Chondrocyte (in vitro differentiated cells): ENCODE data around the gene ARHGAP42. TPM values are rescaled to one million over a fixed set of nuclear protein-coding genes. Genes with fewer than 3 reads are reported as not detected.

Source experiments
- DNase-seq: peaks from one replicate; pipeline ENCODE4 v3.0.0; 2021; ENCODE audit warnings: mixed read lengths, low spot score
- H3K27ac Mint-ChIP-seq: one replicate; pipeline ENCODE4 v1.8.0; 2021; ENCODE audit warnings: mild to moderate bottlenecking, moderate library complexity, mixed read lengths; ENCODE audit not compliant: unreplicated experiment
- H3K27me3 Mint-ChIP-seq: 2 replicates; pipeline ENCODE4 v1.8.0; 2021; ENCODE audit warnings: low read depth, mixed read lengths
- H3K36me3 Mint-ChIP-seq: 2 replicates; pipeline ENCODE4 v1.8.0; 2021; ENCODE audit warnings: low read depth, mixed read lengths
- H3K4me1 Mint-ChIP-seq: 2 replicates; pipeline ENCODE4 v1.8.0; 2021; ENCODE audit warnings: low read depth, mild to moderate bottlenecking, mixed read lengths
- H3K4me3 Mint-ChIP-seq: one replicate; pipeline ENCODE4 v1.8.0; 2021; ENCODE audit warnings: mild to moderate bottlenecking, moderate library complexity, mixed read lengths; ENCODE audit not compliant: unreplicated experiment
- H3K9me3 Mint-ChIP-seq: 2 replicates; pipeline ENCODE4 v1.8.0; 2021; ENCODE audit warnings: low read depth, mixed read lengths
- total RNA-seq: library from RNA; stranded (reverse); gene quantifications from 3 replicates; pipeline ENCODE4 v1.2.1, GENCODE V29; 2021
- TF ChIP-seq, protein P1 (sequence below): fragments of 200-600 bp; sonication (generic); IDR thresholded peaks from 2 replicates; pipeline ENCODE4 v1.5.0; 2021; ENCODE audit warnings: antibody characterized with exemption, mild to moderate bottlenecking, moderate library complexity

The ARHGAP42 gene
- total RNA-seq, 1 donor from 2014 or later = 16.1 TPM

DNA sequence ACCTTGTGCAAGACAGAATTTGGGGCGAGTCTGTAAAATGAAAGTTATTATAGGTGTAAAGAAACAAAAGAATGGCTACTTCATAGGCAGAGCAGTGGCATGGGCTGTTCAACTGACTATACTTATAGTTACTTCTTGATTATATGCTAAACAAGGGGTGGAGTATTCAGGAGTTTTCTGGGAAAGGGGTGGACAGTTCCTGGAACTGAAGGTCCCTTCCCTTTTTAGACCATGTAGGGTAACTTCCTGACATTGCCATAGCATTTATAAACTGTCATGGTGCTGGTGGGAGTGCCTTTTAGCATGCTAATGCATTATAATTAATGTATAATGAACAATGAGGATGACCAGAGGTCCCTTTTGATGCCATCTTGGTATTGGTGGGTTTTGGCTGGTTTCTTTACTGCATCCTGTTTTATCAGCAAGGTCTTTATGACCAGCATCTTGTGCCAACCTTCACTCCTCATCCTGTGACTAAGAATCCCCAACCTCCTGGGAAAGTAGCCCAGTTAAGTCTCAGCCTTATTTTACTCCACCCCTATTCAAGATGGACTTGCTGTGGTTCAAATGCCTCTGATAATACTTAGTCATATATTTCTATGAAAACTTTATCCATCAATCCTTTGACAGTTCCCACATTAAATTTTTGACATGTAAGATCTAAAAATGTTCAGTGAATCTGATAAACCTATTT, 118.6 kb downstream of the ARHGAP42 start:
- peaks cover 17% of the 10 kb centered on the region for H3K4me1 Mint-ChIP-seq
- H3K4me3 Mint-ChIP-seq = no peak overlapping the region
- TF ChIP-seq, protein P1, sequence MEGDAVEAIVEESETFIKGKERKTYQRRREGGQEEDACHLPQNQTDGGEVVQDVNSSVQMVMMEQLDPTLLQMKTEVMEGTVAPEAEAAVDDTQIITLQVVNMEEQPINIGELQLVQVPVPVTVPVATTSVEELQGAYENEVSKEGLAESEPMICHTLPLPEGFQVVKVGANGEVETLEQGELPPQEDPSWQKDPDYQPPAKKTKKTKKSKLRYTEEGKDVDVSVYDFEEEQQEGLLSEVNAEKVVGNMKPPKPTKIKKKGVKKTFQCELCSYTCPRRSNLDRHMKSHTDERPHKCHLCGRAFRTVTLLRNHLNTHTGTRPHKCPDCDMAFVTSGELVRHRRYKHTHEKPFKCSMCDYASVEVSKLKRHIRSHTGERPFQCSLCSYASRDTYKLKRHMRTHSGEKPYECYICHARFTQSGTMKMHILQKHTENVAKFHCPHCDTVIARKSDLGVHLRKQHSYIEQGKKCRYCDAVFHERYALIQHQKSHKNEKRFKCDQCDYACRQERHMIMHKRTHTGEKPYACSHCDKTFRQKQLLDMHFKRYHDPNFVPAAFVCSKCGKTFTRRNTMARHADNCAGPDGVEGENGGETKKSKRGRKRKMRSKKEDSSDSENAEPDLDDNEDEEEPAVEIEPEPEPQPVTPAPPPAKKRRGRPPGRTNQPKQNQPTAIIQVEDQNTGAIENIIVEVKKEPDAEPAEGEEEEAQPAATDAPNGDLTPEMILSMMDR = no peak
- H3K27me3 Mint-ChIP-seq = no peaks in the 10 kb centered on the region
- no peaks in the 10 kb centered on the region for H3K9me3 Mint-ChIP-seq
- H3K27ac Mint-ChIP-seq = no peak overlapping the region
- DNase-seq = no peak
- no peaks in the 10 kb centered on the region for H3K36me3 Mint-ChIP-seq

DNA sequence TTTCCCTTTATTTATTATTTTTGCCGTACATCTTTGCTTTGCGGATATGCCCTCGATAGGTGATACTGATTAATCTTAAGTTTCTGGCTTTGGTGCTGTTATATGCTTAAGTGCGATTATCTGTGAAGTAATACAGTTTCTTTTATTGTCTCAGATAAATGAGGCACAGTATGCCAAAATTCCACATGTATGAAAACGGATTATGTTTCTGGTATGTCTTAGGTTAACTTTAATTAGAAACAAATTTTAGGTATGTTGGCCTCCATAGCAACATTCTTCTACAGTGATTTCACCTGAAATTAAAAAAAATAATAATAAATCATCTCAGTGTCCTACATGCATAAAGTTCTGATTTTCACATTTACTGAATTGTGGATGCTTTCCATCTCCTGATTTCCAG, 119.2 kb downstream of the ARHGAP42 start:
- peaks cover 17% of the 10 kb centered on the region for H3K4me1 Mint-ChIP-seq
- H3K4me3 Mint-ChIP-seq = no peak overlapping the region
- no peak for DNase-seq
- H3K27ac Mint-ChIP-seq = no peak overlapping the region
- no peaks in the 10 kb centered on the region for H3K27me3 Mint-ChIP-seq
- no peaks in the 10 kb centered on the region for H3K9me3 Mint-ChIP-seq
- H3K36me3 Mint-ChIP-seq = no peaks in the 10 kb centered on the region
- TF ChIP-seq, protein P1 = no peak

DNA sequence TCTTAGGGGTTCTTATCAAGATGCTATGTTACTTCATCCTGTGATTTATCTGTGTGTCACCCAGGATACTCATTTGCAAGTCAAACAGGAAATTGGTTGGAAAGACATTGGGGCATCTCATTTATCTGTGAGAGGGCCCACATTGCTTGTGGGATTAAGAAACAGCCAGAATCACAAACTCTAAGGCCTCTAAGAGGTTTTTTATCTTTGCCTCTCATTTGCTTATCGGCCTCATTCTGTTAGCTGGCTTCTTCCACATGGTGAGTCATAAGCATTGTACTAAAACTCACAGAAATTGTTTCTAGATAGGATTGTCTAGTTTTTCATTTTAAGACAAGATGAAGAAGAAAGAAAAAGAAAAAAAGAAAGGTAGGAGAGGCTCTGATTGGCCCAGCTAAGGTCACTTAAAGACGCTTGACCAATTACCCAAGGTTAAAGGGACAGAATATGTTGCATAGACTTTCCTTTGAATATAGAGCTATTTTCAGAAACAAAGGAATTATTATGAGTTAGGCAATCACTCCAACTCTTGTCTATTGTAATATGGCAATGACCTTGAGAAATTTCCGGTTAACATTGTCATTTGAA, 121.9 kb downstream of the ARHGAP42 start:
- Mint-ChIP-seq H3K27me3 (no peaks in the 10 kb centered on the region), H3K36me3 (no peaks in the 10 kb centered on the region), H3K27ac (no peak overlapping the region), H3K4me1 (peaks cover 17% of the 10 kb centered on the region), H3K9me3 (no peaks in the 10 kb centered on the region), H3K4me3 (no peak overlapping the region)
- DNase-seq = no peak
- TF ChIP-seq, protein P1 = no peak

DNA sequence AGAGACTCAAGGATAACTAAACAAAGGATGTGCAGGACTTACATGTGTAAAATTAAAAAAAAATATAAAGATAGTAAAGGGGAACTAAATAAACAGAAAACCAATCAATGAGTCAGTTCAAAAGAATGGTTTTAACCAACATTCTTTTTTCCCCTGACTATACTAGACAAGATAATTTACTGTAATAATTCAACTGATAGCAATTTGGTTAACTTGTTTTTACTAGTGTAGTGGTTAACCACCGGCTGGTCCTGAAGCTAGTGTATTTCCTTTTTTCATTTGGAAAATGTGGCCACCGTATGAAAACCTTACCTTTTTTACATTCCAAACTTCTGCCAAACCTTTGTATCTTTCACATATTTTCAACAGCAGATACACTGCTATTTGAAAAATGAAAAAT, 123.1 kb downstream of the ARHGAP42 start:
- DNase-seq = no peak
- peaks cover 3% of the 10 kb centered on the region for H3K9me3 Mint-ChIP-seq
- H3K4me3 Mint-ChIP-seq = no peak overlapping the region
- H3K36me3 Mint-ChIP-seq = no peaks in the 10 kb centered on the region
- no peak overlapping the region for H3K27ac Mint-ChIP-seq
- H3K4me1 Mint-ChIP-seq = peaks cover 17% of the 10 kb centered on the region
- TF ChIP-seq, protein P1 = no peak
- no peaks in the 10 kb centered on the region for H3K27me3 Mint-ChIP-seq

DNA sequence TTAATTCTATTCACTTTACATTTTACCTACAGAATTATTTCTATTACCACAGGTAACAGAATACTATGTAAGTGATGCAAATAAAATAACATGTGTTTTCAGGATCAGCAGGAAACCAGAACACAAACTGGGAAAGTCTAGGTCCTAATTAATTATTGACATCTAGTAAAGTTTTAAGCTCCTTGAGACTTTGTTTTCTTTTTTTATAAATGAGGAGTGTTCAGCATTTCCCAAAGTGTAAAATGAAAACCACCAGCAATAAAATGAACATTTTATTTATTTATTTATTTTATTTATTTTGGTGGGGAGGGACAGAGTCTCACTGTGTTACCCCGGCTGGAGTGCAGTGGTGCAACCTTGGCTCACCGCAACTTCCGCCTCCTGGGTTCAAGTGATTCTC, 123.6 kb downstream of the ARHGAP42 start:
- H3K9me3 Mint-ChIP-seq = peaks cover 5% of the 10 kb centered on the region
- H3K27me3 Mint-ChIP-seq = no peaks in the 10 kb centered on the region
- H3K4me3 Mint-ChIP-seq = no peak overlapping the region
- DNase-seq = no peak
- H3K4me1 Mint-ChIP-seq = peaks cover 17% of the 10 kb centered on the region
- no peak overlapping the region for H3K27ac Mint-ChIP-seq
- no peaks in the 10 kb centered on the region for H3K36me3 Mint-ChIP-seq
- TF ChIP-seq, protein P1 = no peak
